ENCODE data around the gene UBL7.

UBL7 gene

GRCh38 chr15:74426404-74427281 is 34.3 kb downstream of the UBL7 start:
- TF ChIP-seq GABPA (IDR thresholded peaks at IDR 0.05; ENCODE audit: low read depth) (no peak), POLR2AphosphoS5 (IDR thresholded peaks at IDR 0.05; ENCODE audit: low read depth) (no peak), SPI1 (IDR thresholded peaks at IDR 0.05; ENCODE audit: borderline replicate concordance, low read depth) (no peak)
- TF ChIP-seq, protein P1, sequence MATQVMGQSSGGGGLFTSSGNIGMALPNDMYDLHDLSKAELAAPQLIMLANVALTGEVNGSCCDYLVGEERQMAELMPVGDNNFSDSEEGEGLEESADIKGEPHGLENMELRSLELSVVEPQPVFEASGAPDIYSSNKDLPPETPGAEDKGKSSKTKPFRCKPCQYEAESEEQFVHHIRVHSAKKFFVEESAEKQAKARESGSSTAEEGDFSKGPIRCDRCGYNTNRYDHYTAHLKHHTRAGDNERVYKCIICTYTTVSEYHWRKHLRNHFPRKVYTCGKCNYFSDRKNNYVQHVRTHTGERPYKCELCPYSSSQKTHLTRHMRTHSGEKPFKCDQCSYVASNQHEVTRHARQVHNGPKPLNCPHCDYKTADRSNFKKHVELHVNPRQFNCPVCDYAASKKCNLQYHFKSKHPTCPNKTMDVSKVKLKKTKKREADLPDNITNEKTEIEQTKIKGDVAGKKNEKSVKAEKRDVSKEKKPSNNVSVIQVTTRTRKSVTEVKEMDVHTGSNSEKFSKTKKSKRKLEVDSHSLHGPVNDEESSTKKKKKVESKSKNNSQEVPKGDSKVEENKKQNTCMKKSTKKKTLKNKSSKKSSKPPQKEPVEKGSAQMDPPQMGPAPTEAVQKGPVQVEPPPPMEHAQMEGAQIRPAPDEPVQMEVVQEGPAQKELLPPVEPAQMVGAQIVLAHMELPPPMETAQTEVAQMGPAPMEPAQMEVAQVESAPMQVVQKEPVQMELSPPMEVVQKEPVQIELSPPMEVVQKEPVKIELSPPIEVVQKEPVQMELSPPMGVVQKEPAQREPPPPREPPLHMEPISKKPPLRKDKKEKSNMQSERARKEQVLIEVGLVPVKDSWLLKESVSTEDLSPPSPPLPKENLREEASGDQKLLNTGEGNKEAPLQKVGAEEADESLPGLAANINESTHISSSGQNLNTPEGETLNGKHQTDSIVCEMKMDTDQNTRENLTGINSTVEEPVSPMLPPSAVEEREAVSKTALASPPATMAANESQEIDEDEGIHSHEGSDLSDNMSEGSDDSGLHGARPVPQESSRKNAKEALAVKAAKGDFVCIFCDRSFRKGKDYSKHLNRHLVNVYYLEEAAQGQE (IDR thresholded peaks at IDR 0.05; ENCODE audit: insufficient replicate concordance, low read depth) = no peak
- TF ChIP-seq, protein P2, sequence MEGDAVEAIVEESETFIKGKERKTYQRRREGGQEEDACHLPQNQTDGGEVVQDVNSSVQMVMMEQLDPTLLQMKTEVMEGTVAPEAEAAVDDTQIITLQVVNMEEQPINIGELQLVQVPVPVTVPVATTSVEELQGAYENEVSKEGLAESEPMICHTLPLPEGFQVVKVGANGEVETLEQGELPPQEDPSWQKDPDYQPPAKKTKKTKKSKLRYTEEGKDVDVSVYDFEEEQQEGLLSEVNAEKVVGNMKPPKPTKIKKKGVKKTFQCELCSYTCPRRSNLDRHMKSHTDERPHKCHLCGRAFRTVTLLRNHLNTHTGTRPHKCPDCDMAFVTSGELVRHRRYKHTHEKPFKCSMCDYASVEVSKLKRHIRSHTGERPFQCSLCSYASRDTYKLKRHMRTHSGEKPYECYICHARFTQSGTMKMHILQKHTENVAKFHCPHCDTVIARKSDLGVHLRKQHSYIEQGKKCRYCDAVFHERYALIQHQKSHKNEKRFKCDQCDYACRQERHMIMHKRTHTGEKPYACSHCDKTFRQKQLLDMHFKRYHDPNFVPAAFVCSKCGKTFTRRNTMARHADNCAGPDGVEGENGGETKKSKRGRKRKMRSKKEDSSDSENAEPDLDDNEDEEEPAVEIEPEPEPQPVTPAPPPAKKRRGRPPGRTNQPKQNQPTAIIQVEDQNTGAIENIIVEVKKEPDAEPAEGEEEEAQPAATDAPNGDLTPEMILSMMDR (IDR thresholded peaks at IDR 0.05; ENCODE audit: insufficient read depth, low read length) = no peak
- DNase-seq (ENCODE audit: low read depth in 1 of 2, low spot score in 1 of 2) = no peak
- Histone ChIP-seq H3K27me3 (ENCODE audit: insufficient read depth, poor library complexity, severe bottlenecking) (peaks cover 3% of the 10 kb centered on the region), H3K4me3 (replicated peaks; ENCODE audit: insufficient read depth, low read length) (no peak overlapping the region), H3K27ac (replicated peaks) (no peak overlapping the region)

DNA sequence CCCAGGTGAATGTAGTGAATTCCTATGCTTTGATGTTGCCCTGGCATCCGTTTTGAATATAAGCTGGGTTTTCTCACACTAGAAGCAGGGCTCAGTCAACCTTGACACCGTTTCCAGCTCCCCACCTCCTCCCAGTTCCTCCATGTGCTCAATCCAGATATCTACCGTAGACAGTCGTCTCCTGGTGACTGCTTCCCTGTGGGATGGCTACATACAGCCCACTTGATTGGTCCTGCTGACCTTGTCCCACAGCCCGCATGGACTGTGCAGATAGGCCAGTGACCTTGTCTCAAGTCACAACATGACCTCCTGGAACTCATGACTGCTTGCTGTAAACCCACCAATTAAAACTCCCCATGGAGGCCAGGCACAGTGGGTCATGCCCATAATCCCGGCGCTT is 35.3 kb downstream of the UBL7 start:
- Histone ChIP-seq H3K4me3 (replicated peaks; ENCODE audit: insufficient read depth, low read length) (no peak overlapping the region), H3K27ac (replicated peaks) (no peak overlapping the region), H3K27me3 (ENCODE audit: insufficient read depth, poor library complexity, severe bottlenecking) (no peaks in the 10 kb centered on the region)
- no peak for TF ChIP-seq POLR2AphosphoS5 (IDR thresholded peaks at IDR 0.05; ENCODE audit: low read depth)
- TF ChIP-seq GABPA (IDR thresholded peaks at IDR 0.05; ENCODE audit: low read depth) = no peak
- TF ChIP-seq SPI1 (IDR thresholded peaks at IDR 0.05; ENCODE audit: borderline replicate concordance, low read depth) = no peak
- TF ChIP-seq, protein P1 (IDR thresholded peaks at IDR 0.05; ENCODE audit: insufficient replicate concordance, low read depth) = no peak
- TF ChIP-seq, protein P2 (IDR thresholded peaks at IDR 0.05; ENCODE audit: insufficient read depth, low read length) = no peak
- no peak for DNase-seq (ENCODE audit: low read depth in 1 of 2, low spot score in 1 of 2)

DNA sequence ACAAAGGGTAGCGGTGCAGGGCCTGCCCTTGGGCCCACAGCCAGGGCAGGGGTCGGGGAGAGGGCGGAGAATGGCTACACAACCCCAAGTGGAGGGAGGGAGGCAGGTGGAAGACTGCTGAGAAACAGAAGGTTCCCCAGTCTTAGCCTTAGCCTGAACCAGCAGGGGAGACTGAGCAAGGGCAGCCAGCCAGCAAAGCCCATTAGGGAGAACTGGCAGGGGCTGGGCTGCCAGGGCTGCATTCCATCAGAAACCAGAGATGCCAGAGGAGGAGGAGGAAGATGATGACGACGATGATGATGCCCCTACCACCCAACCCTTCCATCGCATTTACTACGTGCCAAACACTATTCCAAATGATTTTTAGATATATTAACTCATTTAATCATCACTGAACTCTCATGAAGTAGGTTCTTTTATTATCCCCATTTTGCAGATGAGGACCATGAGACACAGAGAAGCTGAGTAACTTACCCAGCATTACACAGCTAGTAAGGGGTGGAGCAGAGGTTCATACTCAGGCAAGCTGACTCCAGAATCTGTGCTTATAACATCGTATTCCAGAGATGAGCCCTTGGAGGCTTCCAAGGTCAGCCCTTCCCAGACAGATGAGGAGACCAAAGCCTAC is 35.9 kb downstream of the UBL7 start:
- Histone ChIP-seq H3K27me3 (ENCODE audit: insufficient read depth, poor library complexity, severe bottlenecking) (no peaks in the 10 kb centered on the region), H3K27ac (replicated peaks) (no peak overlapping the region), H3K4me3 (replicated peaks; ENCODE audit: insufficient read depth, low read length) (no peak overlapping the region)
- TF ChIP-seq POLR2AphosphoS5 (IDR thresholded peaks at IDR 0.05; ENCODE audit: low read depth) (no peak), SPI1 (IDR thresholded peaks at IDR 0.05; ENCODE audit: borderline replicate concordance, low read depth) (no peak), GABPA (IDR thresholded peaks at IDR 0.05; ENCODE audit: low read depth) (no peak)
- TF ChIP-seq, protein P1 (IDR thresholded peaks at IDR 0.05; ENCODE audit: insufficient replicate concordance, low read depth) = no peak
- TF ChIP-seq, protein P2 (IDR thresholded peaks at IDR 0.05; ENCODE audit: insufficient read depth, low read length) = no peak
- no peak for DNase-seq (ENCODE audit: low read depth in 1 of 2, low spot score in 1 of 2)
